Calu3 (cell line): ENCODE results near the gene PPA1. TPM values are rescaled to one million over a fixed set of nuclear protein-coding genes. Genes with fewer than 3 reads are reported as not detected.

Source experiments
- BruUV-seq: library from RNA; stranded (reverse); fragments of 400-500 nt; replicated peaks from 2 replicates; lab custom pipeline; 2021; lab: Mats Ljungman, UMichigan
- CTCF ChIA-PET: fragments of 300-600 bp; sonication (Branson Sonifier 250); formaldehyde crosslinking; loops from one replicate; lab custom pipeline; 2022; ENCODE audit warnings: antibody characterized with exemption; lab: Charles Lee
- DNase-seq: peaks from one replicate; pipeline ENCODE4 v3.0.0; 2022
- H3K27ac Mint-ChIP-seq: one replicate; pipeline ENCODE4 v1.8.0; 2022; ENCODE audit warnings: mixed read lengths; ENCODE audit not compliant: unreplicated experiment
- H3K27me3 Mint-ChIP-seq: one replicate; pipeline ENCODE4 v1.8.0; 2022; ENCODE audit warnings: mixed read lengths; ENCODE audit not compliant: unreplicated experiment
- H3K36me3 Mint-ChIP-seq: one replicate; pipeline ENCODE4 v1.8.0; 2022; ENCODE audit warnings: mild to moderate bottlenecking, moderate library complexity, mixed read lengths; ENCODE audit not compliant: insufficient read depth, unreplicated experiment
- H3K4me1 Mint-ChIP-seq: one replicate; pipeline ENCODE4 v1.8.0; 2022; ENCODE audit warnings: mild to moderate bottlenecking, low read depth, mixed read lengths; ENCODE audit not compliant: unreplicated experiment
- H3K4me3 Mint-ChIP-seq: one replicate; pipeline ENCODE4 v1.8.0; 2022; ENCODE audit warnings: mild to moderate bottlenecking, low read depth, moderate library complexity, mixed read lengths; ENCODE audit not compliant: unreplicated experiment
- H3K9me3 Mint-ChIP-seq: one replicate; pipeline ENCODE4 v1.8.0; 2022; ENCODE audit warnings: low read depth, mixed read lengths; ENCODE audit not compliant: unreplicated experiment
- intact Hi-C: fragments of 100-400 bp; cut with micrococcal nuclease; formaldehyde crosslinking; loops from one replicate; pipeline ENCODE4 v1.10.0; 2022; ENCODE audit not compliant: unreplicated experiment
- total RNA-seq: library from RNA; stranded (reverse); gene quantifications from 2 replicates; pipeline ENCODE4 v1.2.3, GENCODE V29; 2022
- TF ChIP-seq, protein P1 (sequence below): fragments of 200-600 bp; IDR thresholded peaks from one replicate; pipeline ENCODE4 v1.8.0; 2022; ENCODE audit warnings: antibody characterized with exemption; ENCODE audit not compliant: unreplicated experiment

The PPA1 gene
- total RNA-seq, 1 experiment from 2014 or later: 280 TPM

DNA sequence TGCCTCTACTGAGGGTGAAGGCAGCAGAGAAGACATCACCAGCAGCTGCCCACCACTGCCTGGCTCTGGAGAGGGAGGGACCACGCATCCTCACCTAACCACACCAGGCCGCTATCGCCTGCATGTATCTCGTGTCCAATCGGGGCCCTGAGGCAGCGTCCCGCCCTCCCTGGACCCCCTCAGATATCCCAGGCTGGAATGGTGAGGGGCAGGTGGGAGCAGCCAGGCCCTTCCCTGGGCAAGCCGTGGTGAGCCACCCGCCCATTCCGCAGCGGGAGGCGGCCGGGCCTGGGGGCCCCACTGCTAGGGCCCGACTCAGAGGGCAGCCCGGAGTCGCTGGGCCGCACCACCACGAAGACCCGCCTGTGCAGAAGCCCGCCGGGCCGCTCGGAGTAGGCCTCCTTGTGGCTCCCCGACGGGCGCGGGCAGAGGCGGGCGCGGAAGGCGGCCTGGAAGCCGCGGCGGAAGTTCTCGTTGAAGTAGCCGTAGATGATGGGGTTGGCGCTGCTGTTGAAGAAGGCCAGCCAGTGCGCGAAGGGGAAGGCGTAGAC, 21.6 kb upstream of the PPA1 start:
- CTCF ChIA-PET: interaction anchor here (2.0 kb wide), 1 partner anchor 33 kb away, joined by 9 read pairs; no protein-coding TSS in a partner anchor
- Mint-ChIP-seq H3K9me3 (peaks cover 2% of the 10 kb centered on the region), H3K27ac (peak overlapping the region; percentile 13), H3K4me3 (peak overlapping the region; percentile 36), H3K36me3 (peaks cover 7% of the 10 kb centered on the region), H3K27me3 (no peaks in the 10 kb centered on the region), H3K4me1 (peaks cover 54% of the 10 kb centered on the region)
- intact Hi-C loops: no loop called here
- TF ChIP-seq, protein P1, sequence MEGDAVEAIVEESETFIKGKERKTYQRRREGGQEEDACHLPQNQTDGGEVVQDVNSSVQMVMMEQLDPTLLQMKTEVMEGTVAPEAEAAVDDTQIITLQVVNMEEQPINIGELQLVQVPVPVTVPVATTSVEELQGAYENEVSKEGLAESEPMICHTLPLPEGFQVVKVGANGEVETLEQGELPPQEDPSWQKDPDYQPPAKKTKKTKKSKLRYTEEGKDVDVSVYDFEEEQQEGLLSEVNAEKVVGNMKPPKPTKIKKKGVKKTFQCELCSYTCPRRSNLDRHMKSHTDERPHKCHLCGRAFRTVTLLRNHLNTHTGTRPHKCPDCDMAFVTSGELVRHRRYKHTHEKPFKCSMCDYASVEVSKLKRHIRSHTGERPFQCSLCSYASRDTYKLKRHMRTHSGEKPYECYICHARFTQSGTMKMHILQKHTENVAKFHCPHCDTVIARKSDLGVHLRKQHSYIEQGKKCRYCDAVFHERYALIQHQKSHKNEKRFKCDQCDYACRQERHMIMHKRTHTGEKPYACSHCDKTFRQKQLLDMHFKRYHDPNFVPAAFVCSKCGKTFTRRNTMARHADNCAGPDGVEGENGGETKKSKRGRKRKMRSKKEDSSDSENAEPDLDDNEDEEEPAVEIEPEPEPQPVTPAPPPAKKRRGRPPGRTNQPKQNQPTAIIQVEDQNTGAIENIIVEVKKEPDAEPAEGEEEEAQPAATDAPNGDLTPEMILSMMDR: no peak
- DNase-seq: no peak
- BruUV-seq: no TSS peak

DNA sequence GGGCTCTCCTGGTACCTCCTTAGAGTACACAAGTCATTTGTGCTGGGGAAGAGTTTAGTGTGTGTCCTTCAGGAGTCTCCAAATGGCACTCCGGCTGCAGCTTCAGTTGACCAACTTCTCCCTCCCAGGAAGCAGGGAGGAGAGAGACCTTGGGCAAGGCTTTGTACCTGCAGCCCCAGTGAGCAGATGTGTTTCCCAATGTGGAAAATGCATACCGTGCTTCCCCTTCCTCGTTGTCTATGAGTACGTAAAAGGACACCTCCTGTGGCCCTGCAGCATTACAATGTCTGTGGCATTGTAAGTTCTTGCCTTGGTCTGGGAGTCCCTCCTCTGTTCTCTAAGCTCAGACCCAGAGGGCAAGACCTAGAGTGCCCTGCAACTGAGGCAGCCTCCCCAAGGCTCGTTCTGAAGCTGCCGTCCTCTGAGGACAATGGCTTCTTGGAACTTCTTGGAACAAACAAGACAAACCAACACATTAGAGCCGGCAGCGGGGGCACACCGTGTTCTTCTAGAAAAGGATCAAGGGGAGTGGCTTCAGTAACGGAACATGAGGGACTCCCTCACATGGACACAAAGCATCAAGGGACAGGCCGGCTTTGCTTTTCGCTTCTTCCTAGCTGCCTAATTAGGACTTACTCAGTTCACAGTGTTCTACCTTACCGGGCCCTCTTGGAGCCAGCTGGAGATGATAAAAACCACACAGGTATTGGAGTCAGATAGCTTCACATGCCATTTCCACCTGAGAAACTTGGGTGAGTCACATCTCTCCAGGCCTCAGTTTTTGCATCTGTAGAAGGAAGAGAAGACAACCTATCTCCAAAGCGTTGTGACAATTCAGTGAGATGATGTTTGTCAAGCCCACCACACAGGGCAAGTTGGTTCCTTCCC, 20.9 kb upstream of the PPA1 start:
- peaks cover 2% of the 10 kb centered on the region for H3K9me3 Mint-ChIP-seq
- TSS peak; percentile 41 for BruUV-seq
- peaks cover 48% of the 10 kb centered on the region for H3K4me1 Mint-ChIP-seq
- H3K27ac Mint-ChIP-seq: peak overlapping the region; percentile 13
- TF ChIP-seq, protein P1: no peak
- DNase-seq: no peak
- no peaks in the 10 kb centered on the region for H3K27me3 Mint-ChIP-seq
- no peak overlapping the region for H3K4me3 Mint-ChIP-seq
- CTCF ChIA-PET: interaction anchor here (0.5 to 2.0 kb wide), 2 partner anchors 32 to 124 kb away, joined by 4 to 9 read pairs; no protein-coding TSS in a partner anchor
- H3K36me3 Mint-ChIP-seq: peaks cover 7% of the 10 kb centered on the region
- intact Hi-C loops: no loop called here

GRCh38 chr10:70250961-70251680, 17.9 kb upstream of the PPA1 start:
- Mint-ChIP-seq H3K36me3 (peaks cover 7% of the 10 kb centered on the region), H3K27me3 (peaks cover 17% of the 10 kb centered on the region), H3K4me3 (no peak overlapping the region), H3K9me3 (peaks cover 2% of the 10 kb centered on the region), H3K4me1 (peaks cover 18% of the 10 kb centered on the region), H3K27ac (no peak overlapping the region)
- CTCF ChIA-PET: interaction anchor here (1.4 kb wide), 1 partner anchor 18 kb away, joined by 4 read pairs; the partner anchor contains the start of gene PPA1
- intact Hi-C loops: no loop called here
- DNase-seq: no peak
- TF ChIP-seq, protein P1: no peak
- BruUV-seq: no TSS peak

GRCh38 chr10:70247360-70247759, 14.1 kb upstream of the PPA1 start:
- H3K4me3 Mint-ChIP-seq: no peak overlapping the region
- peaks cover 47% of the 10 kb centered on the region for H3K27me3 Mint-ChIP-seq
- no peak for DNase-seq
- H3K27ac Mint-ChIP-seq: no peak overlapping the region
- CTCF ChIA-PET: interaction anchor here (0.9 to 1.2 kb wide), 2 partner anchors 13 to 914 kb away, joined by 3 read pairs; no protein-coding TSS in a partner anchor
- peaks cover 2% of the 10 kb centered on the region for H3K9me3 Mint-ChIP-seq
- H3K36me3 Mint-ChIP-seq: no peaks in the 10 kb centered on the region
- BruUV-seq: no TSS peak
- TF ChIP-seq, protein P1: no peak
- H3K4me1 Mint-ChIP-seq: no peaks in the 10 kb centered on the region
- intact Hi-C loops: no loop called here
